Stomach (tissue), 9 donors: ENCODE data around the gene CNBD2. TPM values are rescaled to one million over a fixed set of nuclear protein-coding genes. Genes with fewer than 3 reads are reported as not detected.

Source experiments
- DNase-seq, 2 donors: peaks; one replicate each; pipeline versions ENCODE4 v3.0.0 to v3.0.0-alpha.2; 2013 to 2019
- H3K27ac ChIP-seq, 5 donors: fragments of 200-600 bp in 4 of 5; sonication (generic) in 4 of 5; one replicate each; pipeline ENCODE4 v1.5.1; 2013 to 2019; ENCODE audit warnings: mild to moderate bottlenecking in 1 of 5, moderate library complexity in 1 of 5
- H3K27me3 ChIP-seq, 3 donors: fragments of 200-600 bp; sonication (generic); one replicate each; pipeline ENCODE4 v1.5.1; 2017 to 2019; ENCODE audit warnings: mixed run types in 1 of 3
- H3K36me3 ChIP-seq, 4 donors: fragments of 200-600 bp; sonication (generic); 1 replicate in 3 of 4; 2 replicates in 1 of 4; pipeline ENCODE4 v1.5.1; 2016 to 2019
- H3K4me1 ChIP-seq, 4 donors: fragments of 200-600 bp; sonication (generic); one replicate each; pipeline ENCODE4 v1.5.1; 2016 to 2019
- H3K4me3 ChIP-seq, 4 donors: fragments of 200-600 bp; sonication (generic) in 3 of 4; one replicate each; pipeline ENCODE4 v1.5.1; 2016 to 2019; ENCODE audit warnings: mild to moderate bottlenecking in 1 of 4
- H3K9me3 ChIP-seq, 4 donors: fragments of 200-600 bp; sonication (generic); one replicate each; pipeline ENCODE4 v1.5.1; 2016 to 2019
- CTCF ChIP-seq, 7 experiments: fragments of 450-650 bp in 4 of 7; fragments of 200-600 bp in 3 of 7; sonication (generic) in 3 of 7; IDR thresholded peaks; one replicate each; pipeline ENCODE4 v1.5.1; 2016 to 2019; ENCODE audit warnings: antibody characterized with exemption in 7 of 7, control low read depth in 2 of 7, mild to moderate bottlenecking in 1 of 7
- EP300 ChIP-seq: sonication (generic); formaldehyde crosslinking; IDR thresholded peaks from one replicate; pipeline ENCODE4 v1.6.1; 2017; ENCODE audit warnings: antibody characterized with exemption
- POLR2A ChIP-seq, 4 donors: fragments of 450-650 bp; IDR thresholded peaks; one replicate each; pipeline ENCODE4 v1.6.1; 2016; ENCODE audit warnings: antibody characterized with exemption in 4 of 4, control low read depth in 2 of 4, mild to moderate bottlenecking in 1 of 4, moderate library complexity in 1 of 4
- POLR2AphosphoS5 ChIP-seq, 3 donors: sonication (generic); formaldehyde crosslinking; IDR thresholded peaks; one replicate each; pipeline ENCODE4 v1.6.1; 2016; ENCODE audit warnings: antibody characterized with exemption in 3 of 3
- WGBS, 5 donors: extraction: QIAGEN DNeasy Blood & Tissue Kit in 3 of 5; methylation state at CpG; one replicate each; pipeline versions ENCODE4 v1.1.5 to v1.1.7; 2013 to 2018; 5-methylcytosine and 5-hydroxymethylcytosine counted together
- intact Hi-C: fragments of 100-400 bp; cut with DNase I; formaldehyde crosslinking; loops from one replicate; pipeline ENCODE4 v1.15.1; 2023; ENCODE audit warnings: low total_unique reads
- polyA plus RNA-seq, 3 donors: library from polyadenylated mRNA; stranded (reverse); fragments of 200-250 nt; gene quantifications; one replicate each; pipeline ENCODE4 v1.2.3, GENCODE V29; 2013
- total RNA-seq, 5 donors: library from RNA; depleted of rRNA; stranded (reverse); fragments of >200 nt; gene quantifications; one replicate each; pipeline versions ENCODE4 v1.1.0 to v1.2.3, GENCODE V29; 2014 to 2016
- donor health status: healthy with polysubstance abuse.
- donor health status: Bipolar disorder and iron deficiency.
- donor health status: healthy.

Gene CNBD2
- total and polyA plus RNA-seq, 8 donors: 1.8 to 66.0 (median 8.8) TPM; not detected in 1

GRCh38 chr20:35974256-35974655, 5.9 kb downstream of the CNBD2 start:
- H3K4me3 ChIP-seq: no peak overlapping the region
- no peak overlapping the region for H3K27ac ChIP-seq
- no peaks in the 10 kb centered on the region for H3K36me3 ChIP-seq
- no peaks in the 10 kb centered on the region for H3K27me3 ChIP-seq
- no peak for DNase-seq
- intact Hi-C loops: no loop called here
- H3K9me3 ChIP-seq: no peaks in the 10 kb centered on the region
- TF ChIP-seq CTCF (IDR thresholded peaks at IDR 0.05) (no peak), POLR2A (IDR thresholded peaks at IDR 0.05) (no peak), POLR2AphosphoS5 (IDR thresholded peaks at IDR 0.05) (no peak), EP300 (no peak)
- 73 to 86% (median 79%) methylated on average over 4 of the region's 4 CpGs for WGBS, 5 donors
- H3K4me1 ChIP-seq: no peaks in the 10 kb centered on the region

GRCh38 chr20:35975576-35976373, 7.4 kb downstream of the CNBD2 start:
- 71 to 76% (median 75%) methylated on average over 9 of the region's 9 CpGs for WGBS, 5 donors
- intact Hi-C loops: no loop called here
- H3K27me3 ChIP-seq: no peaks in the 10 kb centered on the region
- H3K36me3 ChIP-seq: no peaks in the 10 kb centered on the region
- H3K4me3 ChIP-seq: no peak overlapping the region
- no peaks in the 10 kb centered on the region for H3K4me1 ChIP-seq
- no peak for TF ChIP-seq EP300
- no peak for TF ChIP-seq CTCF (IDR thresholded peaks at IDR 0.05)
- no peak for TF ChIP-seq POLR2AphosphoS5 (IDR thresholded peaks at IDR 0.05)
- TF ChIP-seq POLR2A (IDR thresholded peaks at IDR 0.05): no peak
- H3K27ac ChIP-seq: no peak overlapping the region
- DNase-seq: peak in 1 of 2 donors; percentile 17
- no peaks in the 10 kb centered on the region for H3K9me3 ChIP-seq

- WGBS, 5 donors: 70 to 94% (median 89%) methylated on average over 9 of the region's 9 CpGs
- intact Hi-C loops: no loop called here
- Histone ChIP-seq H3K27ac (no peak overlapping the region), H3K4me1 (no peaks in the 10 kb centered on the region), H3K36me3 (no peaks in the 10 kb centered on the region), H3K4me3 (no peak overlapping the region), H3K9me3 (no peaks in the 10 kb centered on the region), H3K27me3 (peaks cover 0 to 4% (median 0%) of the 10 kb centered on the region in 3 donors)
- TF ChIP-seq POLR2A (IDR thresholded peaks at IDR 0.05): no peak
- no peak for TF ChIP-seq POLR2AphosphoS5 (IDR thresholded peaks at IDR 0.05)
- TF ChIP-seq EP300: no peak
- no peak for TF ChIP-seq CTCF (IDR thresholded peaks at IDR 0.05)
- DNase-seq: no peak
These were observed 9.7 kb downstream of the CNBD2 start for GRCh38 chr20:35978041-35978513.

GRCh38 chr20:35979544-35979943, 11.2 kb downstream of the CNBD2 start:
- intact Hi-C loops: no loop called here
- H3K4me1 ChIP-seq: no peaks in the 10 kb centered on the region
- peaks cover 0 to 4% (median 0%) of the 10 kb centered on the region in 3 donors for H3K27me3 ChIP-seq
- WGBS, 5 donors: 61 to 68% (median 66%) methylated on average over 5 of the region's 5 CpGs
- no peak overlapping the region for H3K4me3 ChIP-seq
- H3K27ac ChIP-seq: no peak overlapping the region
- DNase-seq: no peak
- TF ChIP-seq CTCF (IDR thresholded peaks at IDR 0.05) (no peak), POLR2A (IDR thresholded peaks at IDR 0.05) (no peak), POLR2AphosphoS5 (IDR thresholded peaks at IDR 0.05) (no peak), EP300 (no peak)
- no peaks in the 10 kb centered on the region for H3K9me3 ChIP-seq
- no peaks in the 10 kb centered on the region for H3K36me3 ChIP-seq
